Measurements from ENCODE around the gene ALKBH7.
"Not testable (repeated sequence)": the region's sequence is repeated elsewhere in the genome, so short reads cannot be mapped to it uniquely, and the experiment has no call there.

The ALKBH7 gene, protein sequence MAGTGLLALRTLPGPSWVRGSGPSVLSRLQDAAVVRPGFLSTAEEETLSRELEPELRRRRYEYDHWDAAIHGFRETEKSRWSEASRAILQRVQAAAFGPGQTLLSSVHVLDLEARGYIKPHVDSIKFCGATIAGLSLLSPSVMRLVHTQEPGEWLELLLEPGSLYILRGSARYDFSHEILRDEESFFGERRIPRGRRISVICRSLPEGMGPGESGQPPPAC

GRCh38 chr19:6372594-6373095 lies at the start of gene ALKBH7:
ALKBH7 (plus strand) TSS chr19:6372794; CDS start chr19:6372821, 27 bp downstream.
- DNase-seq (ENCODE audit: low spot score): peak; percentile 100

DNA sequence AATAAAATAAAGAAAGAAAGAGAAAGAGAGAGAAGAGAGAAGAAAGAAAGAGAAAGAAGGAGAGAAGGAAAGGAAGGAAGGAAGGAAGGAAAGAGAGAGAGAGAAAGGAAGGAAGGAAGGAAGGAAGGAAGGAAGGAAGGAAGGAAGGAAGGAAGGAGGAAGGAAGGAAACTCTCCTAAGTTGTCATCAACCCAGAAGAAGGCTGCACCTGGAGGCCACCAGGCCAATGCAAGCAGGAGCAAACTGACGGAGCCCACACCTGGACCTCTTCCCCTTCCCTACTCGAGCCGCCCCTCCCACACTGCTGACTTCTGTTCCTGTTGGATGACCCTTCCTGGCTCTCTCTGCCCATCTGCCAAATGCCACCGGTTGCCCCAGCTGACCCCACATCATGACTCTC lies 47.8 kb upstream of the ALKBH7 start:
- no peak for DNase-seq (ENCODE audit: low spot score)

- DNase-seq (ENCODE audit: low spot score): no peak
These were observed 47.0 kb upstream of the ALKBH7 start for GRCh38 chr19:6325614-6326013.

GRCh38 chr19:6326815-6327214 lies 45.8 kb upstream of the ALKBH7 start:
- no peak for DNase-seq (ENCODE audit: low spot score)

DNA sequence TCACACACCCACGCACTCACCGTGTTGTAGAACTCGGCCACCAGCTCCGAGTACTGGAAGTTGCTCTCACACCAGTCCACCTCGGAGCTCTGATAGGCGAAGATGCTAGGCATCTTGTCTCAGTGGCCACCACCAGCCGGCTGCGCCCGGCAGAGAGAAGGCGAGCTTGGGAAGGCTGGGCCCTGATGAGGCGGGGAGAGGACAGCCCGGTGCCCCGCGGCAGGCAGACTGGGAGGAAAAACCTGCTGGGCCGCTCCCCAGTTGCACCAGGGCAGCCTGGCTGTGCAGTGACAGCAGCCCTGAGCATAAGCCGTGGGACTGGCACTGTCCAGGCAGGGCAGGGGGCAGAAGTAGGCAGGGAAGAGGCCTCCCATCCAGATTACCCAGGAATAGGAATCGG lies 39.2 kb upstream of the ALKBH7 start, which contains the start of gene ACER1:
Gene ACER1 (minus strand): TSS at position 174 of the 400 bp plus-strand sequence. CDS start 61 bp downstream, at position 113.
- DNase-seq (ENCODE audit: low spot score): no peak

DNA sequence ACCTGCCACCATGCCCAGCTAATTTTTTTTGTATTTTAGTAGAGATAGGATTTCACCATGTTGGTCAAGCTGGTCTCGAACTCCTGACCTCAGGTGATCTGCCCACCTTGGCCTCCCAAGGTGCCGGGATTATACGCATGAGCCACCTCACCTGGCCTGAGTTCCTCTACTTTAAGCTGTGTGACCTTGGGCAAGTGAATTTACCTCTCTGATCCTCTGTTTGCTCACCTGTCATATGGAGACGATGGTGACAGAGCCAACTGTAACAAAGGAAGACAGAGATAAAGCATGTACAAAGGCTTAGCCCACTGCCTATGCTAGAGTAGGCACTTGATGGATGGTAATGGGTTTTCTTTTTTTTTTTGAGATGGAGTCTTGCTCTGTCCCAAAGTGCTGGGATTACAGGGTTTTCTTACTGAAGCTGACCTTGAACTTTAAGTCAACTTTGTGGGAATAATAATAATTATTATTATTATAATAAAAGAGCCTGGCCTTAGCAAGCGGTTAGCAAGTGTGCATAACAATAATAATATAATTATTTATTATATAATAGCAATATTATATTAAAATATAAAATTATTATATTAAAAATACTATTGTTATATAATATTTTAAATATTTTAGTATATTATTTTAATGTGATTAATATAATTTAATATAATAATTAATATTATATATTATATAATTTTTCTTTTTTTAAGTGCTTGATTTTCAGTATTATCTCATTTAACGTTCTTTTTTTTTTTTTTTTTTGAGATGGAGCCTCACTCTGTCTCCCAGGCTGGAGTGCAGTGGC lies 37.9 kb upstream of the ALKBH7 start:
- DNase-seq (ENCODE audit: low spot score): no peak

DNA sequence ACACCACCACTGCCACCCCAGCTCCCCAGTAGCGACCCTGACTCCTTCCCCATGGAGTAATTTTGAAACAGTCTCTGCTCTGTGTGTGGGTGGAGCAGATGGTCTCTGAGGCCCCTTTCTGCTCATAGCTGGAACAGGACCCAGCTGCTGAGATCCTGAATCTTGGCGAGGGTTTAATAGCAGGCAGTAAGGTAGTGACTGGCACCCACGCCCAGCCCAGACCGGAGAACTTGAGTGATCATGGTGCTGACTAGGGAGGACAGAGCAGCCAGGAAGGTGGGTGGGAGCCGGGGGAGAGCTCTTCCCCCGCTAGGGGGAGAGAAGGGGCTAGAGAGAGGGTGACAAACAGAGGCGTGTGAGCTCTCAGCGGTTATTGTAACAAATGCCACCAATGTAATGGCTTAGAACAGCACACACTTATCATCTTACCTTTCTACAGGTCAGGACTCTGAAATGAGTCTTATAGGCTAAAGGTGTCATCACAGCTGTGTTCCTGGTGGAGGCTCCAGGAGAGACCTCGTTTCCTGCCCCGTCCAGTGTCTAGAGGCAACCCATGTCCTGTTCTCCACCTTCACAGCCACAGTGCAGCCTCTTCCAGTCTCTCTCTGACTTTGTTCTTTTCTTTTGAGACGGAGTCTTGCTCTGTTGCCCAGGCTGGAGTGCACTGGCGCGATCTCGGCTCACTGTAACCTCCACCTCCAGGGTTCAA lies 31.9 kb upstream of the ALKBH7 start:
- DNase-seq (ENCODE audit: low spot score): no peak

- no peak for DNase-seq (ENCODE audit: low spot score)
These were observed 29.1 kb upstream of the ALKBH7 start for GRCh38 chr19:6343462-6343861.

- not testable (repeated sequence) for DNase-seq (ENCODE audit: low spot score)
These were observed 23.3 kb upstream of the ALKBH7 start for GRCh38 chr19:6349271-6349670.

DNA sequence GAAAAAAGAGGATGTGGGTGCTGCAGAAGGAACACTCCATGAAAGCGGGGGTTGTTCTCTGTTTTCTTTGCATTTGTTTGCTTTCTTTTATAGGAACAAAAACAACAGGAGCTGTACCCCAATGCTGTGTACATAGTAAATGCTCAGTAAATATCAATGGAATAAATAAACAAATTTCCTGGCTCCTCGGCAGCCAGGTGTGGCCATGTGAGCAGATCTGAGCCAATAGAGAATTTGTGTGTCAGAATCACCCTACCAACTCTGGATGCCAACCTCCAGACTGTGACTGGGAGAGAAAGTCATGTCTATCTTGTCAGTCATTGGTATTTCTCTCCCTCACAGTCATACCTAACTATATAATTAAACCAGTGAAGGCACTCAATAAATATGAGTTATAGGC lies 21.9 kb upstream of the ALKBH7 start:
- DNase-seq (ENCODE audit: low spot score): no peak

- no peak for DNase-seq (ENCODE audit: low spot score)
These were observed 20.0 kb upstream of the ALKBH7 start for GRCh38 chr19:6352381-6353165.

- no peak for DNase-seq (ENCODE audit: low spot score)
These were observed 18.4 kb upstream of the ALKBH7 start for GRCh38 chr19:6354098-6354674.

GRCh38 chr19:6355321-6356040 lies 17.1 kb upstream of the ALKBH7 start:
- DNase-seq (ENCODE audit: low spot score): not testable (repeated sequence)

GRCh38 chr19:6357174-6357573 lies 15.4 kb upstream of the ALKBH7 start:
- no peak for DNase-seq (ENCODE audit: low spot score)

DNA sequence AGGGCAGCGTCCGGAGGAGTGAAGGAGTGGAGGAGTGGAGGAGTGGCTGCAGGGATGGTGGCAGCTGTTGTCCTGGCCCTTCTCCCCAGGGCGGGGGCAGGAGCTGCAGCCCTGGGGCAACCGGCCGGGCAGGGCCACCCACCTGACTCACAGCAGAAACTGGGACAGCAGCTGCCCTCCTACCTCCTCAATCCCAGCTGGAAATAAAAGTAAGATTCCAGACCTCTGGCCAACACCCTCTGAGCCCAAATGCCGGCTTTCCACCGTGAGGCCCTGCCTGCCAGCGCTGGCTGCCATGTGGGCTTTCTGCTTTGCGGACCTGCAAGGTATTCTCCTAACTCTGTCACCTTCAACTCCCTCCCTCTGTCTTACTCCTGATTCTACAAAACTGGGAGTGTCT lies 14.6 kb upstream of the ALKBH7 start:
- no peak for DNase-seq (ENCODE audit: low spot score)

DNA sequence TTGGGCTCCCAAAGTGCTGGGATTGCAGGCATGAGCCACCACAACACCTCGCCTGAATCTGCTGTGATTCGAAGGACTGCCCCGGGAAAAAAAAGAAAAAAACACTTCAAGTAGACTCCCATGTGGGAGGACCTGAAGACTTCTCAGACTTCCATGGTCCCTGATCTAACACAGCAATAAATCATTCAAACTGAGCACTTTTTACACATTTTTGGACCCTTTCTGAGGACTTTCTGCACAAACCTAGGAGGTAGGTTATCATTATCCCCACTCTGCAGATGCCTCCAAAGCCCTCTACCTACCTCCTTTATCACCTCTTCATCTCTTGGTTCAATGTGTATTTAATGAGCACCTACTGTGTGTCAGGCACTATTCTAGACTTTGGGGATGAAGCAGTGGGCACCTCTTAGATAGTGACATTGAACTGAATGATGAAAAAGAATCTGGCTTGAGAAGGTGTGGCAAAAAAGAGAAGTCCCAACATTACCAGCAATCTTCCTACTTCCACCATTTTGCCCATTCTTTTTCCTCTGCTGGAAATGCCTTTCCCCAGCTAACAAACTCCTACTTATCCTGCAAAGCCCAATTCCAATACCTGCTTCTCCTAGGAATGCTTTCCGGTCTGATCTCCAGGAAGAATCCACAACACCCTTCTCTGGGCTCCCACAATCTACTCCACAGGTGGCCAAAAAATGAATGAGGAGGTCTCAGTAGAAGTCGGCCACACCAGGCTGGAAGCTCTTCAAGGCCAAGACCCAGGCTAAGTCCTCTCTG lies 12.8 kb upstream of the ALKBH7 start:
- no peak for DNase-seq (ENCODE audit: low spot score)

- DNase-seq (ENCODE audit: low spot score): not testable (repeated sequence)
These were observed 12.1 kb upstream of the ALKBH7 start for GRCh38 chr19:6360445-6360844.

- DNase-seq (ENCODE audit: low spot score): not testable (repeated sequence)
These were observed 11.8 kb upstream of the ALKBH7 start for GRCh38 chr19:6360857-6361216.

- no peak for DNase-seq (ENCODE audit: low spot score)
These were observed 10.6 kb upstream of the ALKBH7 start for GRCh38 chr19:6362027-6362350.

GRCh38 chr19:6362351-6362801 lies 10.2 kb upstream of the ALKBH7 start:
- DNase-seq (ENCODE audit: low spot score): no peak

All from hematopoietic multipotent progenitor cell treated with erythropoietin and hydrocortisone succinate and interleukin-3 and kit ligand, for 15 days (in vitro differentiated cells).